Gastroesophageal sphincter (tissue), 4 donors: Measurements from ENCODE around the gene CFAP74. TPM values are rescaled to one million over a fixed set of nuclear protein-coding genes. Genes with fewer than 3 reads are reported as not detected.

Experiments
- ATAC-seq: fragments of 150-250 bp; one replicate; pipeline ENCODE4 v1.9.1; 2016; ENCODE audit warnings: mild to moderate bottlenecking, moderate library complexity
- H3K27ac ChIP-seq, 4 donors: fragments of 200-600 bp; sonication (generic) in 3 of 4; 1 replicate in 3 of 4; 2 replicates in 1 of 4; pipeline ENCODE4 v1.5.1; 2016 to 2019
- H3K27me3 ChIP-seq: fragments of 200-600 bp; sonication (generic); one replicate; pipeline ENCODE4 v1.5.1; 2019
- H3K36me3 ChIP-seq, 2 donors: fragments of 200-600 bp; sonication (generic); one replicate each; pipeline ENCODE4 v1.5.1; 2019; ENCODE audit warnings: control low read depth in 1 of 2
- H3K4me1 ChIP-seq, 3 donors: fragments of 200-600 bp; sonication (generic); 1 replicate in 2 of 3; 2 replicates in 1 of 3; pipeline ENCODE4 v1.5.1; 2016 to 2019; ENCODE audit warnings: control low read depth in 2 of 3
- H3K4me3 ChIP-seq, 2 donors: fragments of 200-600 bp; sonication (generic); one replicate each; pipeline ENCODE4 v1.5.1; 2019; ENCODE audit warnings: mild to moderate bottlenecking in 1 of 2, moderate library complexity in 1 of 2
- H3K9me3 ChIP-seq, 3 donors: fragments of 200-600 bp; sonication (generic); one replicate each; pipeline ENCODE4 v1.5.1; 2017 to 2019; ENCODE audit warnings: control low read depth in 2 of 3
- CTCF ChIP-seq, 4 experiments: fragments of 200-600 bp in 2 of 4; fragments of 450-650 bp in 2 of 4; sonication (generic) in 1 of 4; IDR thresholded peaks; one replicate each; pipeline ENCODE4 v1.5.1; 2017 to 2019; ENCODE audit warnings: antibody characterized with exemption in 4 of 4, mild to moderate bottlenecking in 2 of 4, moderate library complexity in 2 of 4
- EP300 ChIP-seq: sonication (generic); formaldehyde crosslinking; IDR thresholded peaks from one replicate; pipeline ENCODE4 v1.6.1; 2017; ENCODE audit warnings: antibody characterized with exemption, mild to moderate bottlenecking
- POLR2A ChIP-seq, 2 donors: fragments of 450-650 bp; IDR thresholded peaks; one replicate each; pipeline ENCODE4 v1.6.1; 2017; ENCODE audit warnings: antibody characterized with exemption in 2 of 2, mild to moderate bottlenecking in 2 of 2, moderate library complexity in 1 of 2
- POLR2AphosphoS5 ChIP-seq: sonication (generic); formaldehyde crosslinking; IDR thresholded peaks from one replicate; pipeline ENCODE4 v1.6.1; 2017; ENCODE audit warnings: antibody characterized with exemption
- WGBS, 2 donors: methylation state at CpG; one replicate each; pipeline ENCODE4 v1.1.5; 2018; ENCODE audit warnings: low coverage in 1 of 2; 5-methylcytosine and 5-hydroxymethylcytosine counted together
- total RNA-seq, 4 donors: library from RNA; depleted of rRNA; stranded (reverse); fragments of >200 nt; gene quantifications; one replicate each; pipeline ENCODE4 v1.1.0, GENCODE V29; 2016

The CFAP74 gene
- total RNA-seq, 4 donors from 2014 or later: 0.12 TPM; not detected in 3

DNA sequence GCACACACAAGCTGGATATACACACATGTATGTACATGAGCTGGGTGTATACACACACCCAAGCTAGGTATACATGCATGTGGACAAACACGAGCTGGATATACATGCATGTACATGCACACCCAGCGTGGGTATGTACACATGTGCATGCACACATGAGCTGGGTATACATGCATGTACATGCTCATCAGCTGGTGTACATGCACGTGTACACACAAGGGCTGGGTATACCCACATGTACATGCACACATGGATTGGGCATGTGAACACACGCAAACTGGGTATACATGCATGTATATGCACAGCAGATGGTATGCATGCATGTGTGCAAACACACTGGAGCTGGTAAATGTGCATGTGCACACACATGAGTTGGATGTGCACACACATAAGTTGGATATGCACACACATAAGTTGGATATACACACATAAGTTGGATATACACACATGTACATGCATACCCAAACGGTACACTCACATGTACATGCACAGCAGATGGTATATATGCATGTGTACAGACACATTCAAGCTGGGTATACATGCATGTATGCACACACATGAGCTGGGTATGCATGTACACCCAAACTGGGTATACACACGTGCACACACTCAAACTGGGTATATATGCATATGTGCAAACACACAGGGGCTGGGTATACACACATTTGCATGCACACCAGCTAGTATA is 105.2 kb downstream of the CFAP74 start:
- ATAC-seq: no peak
- Histone ChIP-seq H3K36me3 (no peaks in the 10 kb centered on the region), H3K9me3 (no peaks in the 10 kb centered on the region), H3K4me1 (peaks cover 0 to 23% (median 11%) of the 10 kb centered on the region in 3 donors), H3K4me3 (no peak overlapping the region), H3K27ac (no peak overlapping the region), H3K27me3 (peaks cover 38% of the 10 kb centered on the region)
- 85 to 95% methylated on average over 3 to 4 of the region's 6 CpGs for WGBS, 2 donors
- TF ChIP-seq CTCF (IDR thresholded peaks at IDR 0.05) (no peak), POLR2A (IDR thresholded peaks at IDR 0.05) (no peak)

DNA sequence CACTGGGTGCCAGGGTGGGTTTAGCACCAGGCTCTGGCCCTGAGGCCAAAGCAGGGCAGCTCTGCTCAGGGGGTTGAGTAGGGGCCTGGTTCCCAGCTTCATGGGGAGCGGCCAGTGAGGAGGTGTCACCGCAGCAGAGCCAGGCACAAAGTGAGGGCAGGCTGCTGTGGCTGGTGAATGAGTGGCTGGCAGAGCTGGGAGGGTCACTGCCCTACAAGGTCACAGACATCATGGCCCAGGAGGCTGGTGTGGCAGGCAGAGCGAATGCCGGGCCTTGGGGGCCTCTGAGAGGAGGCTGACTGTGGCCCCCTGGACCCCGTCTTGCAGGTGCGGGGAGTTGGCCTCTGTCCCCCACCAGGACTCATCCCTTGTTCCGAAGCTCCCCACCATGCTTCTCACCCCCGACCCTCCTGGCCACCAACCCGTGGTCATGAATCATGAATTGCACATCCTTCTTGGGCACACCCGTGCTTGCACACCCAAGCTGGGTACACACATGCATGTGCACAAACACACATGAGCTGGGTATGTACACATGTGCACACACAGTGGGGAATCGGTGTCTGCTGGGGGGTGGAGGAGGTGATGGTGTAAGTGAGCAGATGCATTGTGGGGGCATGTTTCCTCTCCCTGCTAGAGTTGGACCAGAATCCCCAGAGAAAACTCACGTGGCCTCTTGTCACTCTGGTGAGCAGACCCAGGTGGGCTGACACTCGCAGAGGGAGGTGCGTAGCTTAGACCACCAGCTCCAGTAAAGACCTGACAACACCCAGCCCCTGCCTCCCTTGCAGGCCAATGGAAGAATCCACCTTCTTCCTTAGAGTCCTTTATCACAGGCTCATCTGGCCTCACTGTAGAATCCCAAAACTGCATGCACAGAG is 107.9 kb downstream of the CFAP74 start:
- H3K9me3 ChIP-seq: no peaks in the 10 kb centered on the region
- peaks cover 0 to 41% (median 20%) of the 10 kb centered on the region in 3 donors for H3K4me1 ChIP-seq
- H3K27me3 ChIP-seq: peaks cover 38% of the 10 kb centered on the region
- TF ChIP-seq EP300 (no peak), POLR2A (IDR thresholded peaks at IDR 0.05) (no peak), POLR2AphosphoS5 (no peak), CTCF (IDR thresholded peaks at IDR 0.05) (no peak)
- WGBS, 2 donors: 40% methylated on average over 2 of the region's 14 CpGs; no CpG with 5 or more reads in 1 of the 2 donors
- no peak overlapping the region for H3K27ac ChIP-seq
- no peak overlapping the region for H3K4me3 ChIP-seq
- ATAC-seq: no peak
- no peaks in the 10 kb centered on the region for H3K36me3 ChIP-seq

GRCh38 chr1:1895060-1895418 is 108.5 kb downstream of the CFAP74 start:
- no peaks in the 10 kb centered on the region for H3K36me3 ChIP-seq
- no peak for TF ChIP-seq CTCF (IDR thresholded peaks at IDR 0.05)
- no peak for TF ChIP-seq POLR2AphosphoS5
- no peak for TF ChIP-seq EP300
- TF ChIP-seq POLR2A (IDR thresholded peaks at IDR 0.05): no peak
- no peak for ATAC-seq
- no peak overlapping the region for H3K27ac ChIP-seq
- no peaks in the 10 kb centered on the region for H3K9me3 ChIP-seq
- H3K27me3 ChIP-seq: peaks cover 36% of the 10 kb centered on the region
- no CpG with 5 or more reads among the region's 10 CpGs for WGBS, 2 donors
- H3K4me1 ChIP-seq: peaks cover 0 to 41% (median 20%) of the 10 kb centered on the region in 3 donors
- no peak overlapping the region for H3K4me3 ChIP-seq

- TF ChIP-seq CTCF (IDR thresholded peaks at IDR 0.05) (no peak), EP300 (no peak), POLR2A (IDR thresholded peaks at IDR 0.05) (no peak), POLR2AphosphoS5 (no peak)
- H3K9me3 ChIP-seq: no peaks in the 10 kb centered on the region
- WGBS, 2 donors: 7% methylated on average over 2 of the region's 14 CpGs; no CpG with 5 or more reads in 1 of the 2 donors
- H3K4me1 ChIP-seq: peaks cover 0 to 43% (median 20%) of the 10 kb centered on the region in 3 donors
- no peak overlapping the region for H3K4me3 ChIP-seq
- no peak for ATAC-seq
- H3K36me3 ChIP-seq: no peaks in the 10 kb centered on the region
- peaks cover 31% of the 10 kb centered on the region for H3K27me3 ChIP-seq
- H3K27ac ChIP-seq: no peak overlapping the region
Observed at GRCh38 chr1:1894354-1895059, 109.1 kb downstream of the CFAP74 start.
